Subcutaneous abdominal adipose tissue (tissue), 5 donors: ENCODE results near the gene ELL2.

Experiments
- H3K27ac ChIP-seq: one replicate; pipeline ENCODE4 v1.7.0; 2013; ENCODE audit warnings: low read depth, mild to moderate bottlenecking, inconsistent platforms, low read length, moderate library complexity
- H3K27me3 ChIP-seq, 5 donors: one replicate each; pipeline ENCODE4 v1.7.0; 2013; ENCODE audit warnings: low read length in 5 of 5, inconsistent platforms in 1 of 5; ENCODE audit not compliant: control insufficient read depth in 5 of 5, insufficient read depth in 4 of 5
- H3K36me3 ChIP-seq, 5 donors: one replicate each; pipeline ENCODE4 v1.7.0; 2013; ENCODE audit warnings: low read length in 5 of 5; ENCODE audit not compliant: control insufficient read depth in 5 of 5, insufficient read depth in 5 of 5
- H3K4me1 ChIP-seq, 5 donors: one replicate each; pipeline ENCODE4 v1.7.0; 2013; ENCODE audit warnings: low read length in 5 of 5, mild to moderate bottlenecking in 3 of 5, moderate library complexity in 1 of 5; ENCODE audit not compliant: control insufficient read depth in 5 of 5, insufficient read depth in 5 of 5
- H3K4me3 ChIP-seq, 5 donors: one replicate each; pipeline ENCODE4 v1.7.0; 2013; ENCODE audit warnings: low read length in 5 of 5, low read depth in 1 of 5
- H3K9ac ChIP-seq, 5 donors: one replicate each; pipeline ENCODE4 v1.7.0; 2013; ENCODE audit warnings: low read length in 5 of 5, mild to moderate bottlenecking in 4 of 5, moderate library complexity in 3 of 5
- H3K9me3 ChIP-seq, 5 donors: one replicate each; pipeline ENCODE4 v1.7.0; 2013; ENCODE audit warnings: low read length in 5 of 5; ENCODE audit not compliant: control insufficient read depth in 5 of 5
- donor health status: healthy.
- donor health status: healthy.
- donor health status: healthy.
- donor health status: healthy.
- donor health status: healthy.

ELL2 gene

GRCh38 chr5:95958310-95959014, 3.2 kb downstream of the ELL2 start:
- H3K4me3 ChIP-seq: peak overlapping the region in 4 of 5 donors; percentile 47 to 100 (median 92)
- peaks cover 5 to 63% (median 47%) of the 10 kb centered on the region in 5 donors for H3K4me1 ChIP-seq
- peak overlapping the region in 1 of 5 donors; percentile 98 for H3K9ac ChIP-seq

DNA sequence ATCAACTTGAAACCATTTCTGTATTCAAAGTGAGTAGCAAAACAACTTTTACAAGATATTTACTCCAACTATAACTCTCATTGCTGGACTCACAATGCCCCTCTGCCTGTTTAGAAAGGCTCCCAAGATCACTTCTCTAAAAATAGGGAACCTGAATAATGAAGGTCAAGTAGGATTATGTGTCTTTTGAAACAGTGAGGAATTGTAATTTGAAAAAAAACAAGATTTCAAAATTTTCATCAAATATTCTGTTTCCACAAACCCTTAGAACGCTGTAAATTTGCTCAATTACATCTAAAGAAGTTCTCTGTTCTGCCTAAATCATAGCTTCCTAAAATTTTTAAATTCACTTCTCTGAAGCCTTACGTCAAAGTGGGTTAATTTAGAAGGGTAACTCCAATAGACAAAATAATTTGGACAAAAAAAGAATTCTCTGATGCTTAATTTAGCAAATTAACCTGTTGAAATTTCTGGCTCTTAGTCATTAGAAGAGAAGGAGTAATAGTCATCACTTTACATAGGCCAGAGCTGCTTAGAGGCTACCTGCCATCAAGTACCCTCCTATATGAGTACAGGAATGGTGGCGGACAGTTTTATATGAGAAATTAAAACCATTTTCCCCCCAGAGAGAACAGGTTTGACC, 4.0 kb downstream of the ELL2 start:
- no peaks in the 10 kb centered on the region for H3K9me3 ChIP-seq
- no peaks in the 10 kb centered on the region for H3K36me3 ChIP-seq
- no peaks in the 10 kb centered on the region for H3K27me3 ChIP-seq
- peak overlapping the region in 3 of 5 donors; percentile 28 to 99 (median 47) for H3K4me3 ChIP-seq
- H3K4me1 ChIP-seq: peaks cover 5 to 70% (median 47%) of the 10 kb centered on the region in 5 donors
- H3K9ac ChIP-seq: no peak overlapping the region
- H3K27ac ChIP-seq: peak overlapping the region; percentile 93

More at GRCh38 chr5:95958310-95959014, 3.2 kb downstream of the ELL2 start:
- peak overlapping the region; percentile 93 for H3K27ac ChIP-seq
- no peaks in the 10 kb centered on the region for H3K9me3 ChIP-seq
- H3K27me3 ChIP-seq: no peaks in the 10 kb centered on the region
- no peaks in the 10 kb centered on the region for H3K36me3 ChIP-seq

DNA sequence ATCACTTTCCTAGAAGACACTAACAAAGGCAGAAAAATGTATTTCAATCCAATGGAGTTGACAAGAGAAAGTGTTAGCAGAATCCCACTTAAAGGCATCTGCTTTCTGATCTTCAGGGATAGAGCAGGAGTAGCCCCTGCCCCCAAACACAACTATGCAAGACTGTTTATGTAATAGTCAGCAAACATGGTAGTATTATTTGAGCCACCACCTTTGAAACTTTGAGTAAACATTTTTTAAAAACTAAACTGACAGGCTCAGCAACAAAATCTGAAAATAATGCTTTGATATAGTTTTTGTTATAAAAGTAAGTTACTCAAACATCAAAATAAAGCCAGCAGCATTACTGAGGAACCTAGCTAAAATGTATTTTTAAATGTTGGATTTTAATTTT, 4.8 kb downstream of the ELL2 start:
- H3K4me3 ChIP-seq: no peak overlapping the region
- peak overlapping the region; percentile 93 for H3K27ac ChIP-seq
- H3K27me3 ChIP-seq: no peaks in the 10 kb centered on the region
- H3K36me3 ChIP-seq: no peaks in the 10 kb centered on the region
- peak overlapping the region in 2 of 5 donors; percentile 17 to 24 for H3K9ac ChIP-seq
- peaks cover 5 to 66% (median 47%) of the 10 kb centered on the region in 5 donors for H3K4me1 ChIP-seq
- no peaks in the 10 kb centered on the region for H3K9me3 ChIP-seq

DNA sequence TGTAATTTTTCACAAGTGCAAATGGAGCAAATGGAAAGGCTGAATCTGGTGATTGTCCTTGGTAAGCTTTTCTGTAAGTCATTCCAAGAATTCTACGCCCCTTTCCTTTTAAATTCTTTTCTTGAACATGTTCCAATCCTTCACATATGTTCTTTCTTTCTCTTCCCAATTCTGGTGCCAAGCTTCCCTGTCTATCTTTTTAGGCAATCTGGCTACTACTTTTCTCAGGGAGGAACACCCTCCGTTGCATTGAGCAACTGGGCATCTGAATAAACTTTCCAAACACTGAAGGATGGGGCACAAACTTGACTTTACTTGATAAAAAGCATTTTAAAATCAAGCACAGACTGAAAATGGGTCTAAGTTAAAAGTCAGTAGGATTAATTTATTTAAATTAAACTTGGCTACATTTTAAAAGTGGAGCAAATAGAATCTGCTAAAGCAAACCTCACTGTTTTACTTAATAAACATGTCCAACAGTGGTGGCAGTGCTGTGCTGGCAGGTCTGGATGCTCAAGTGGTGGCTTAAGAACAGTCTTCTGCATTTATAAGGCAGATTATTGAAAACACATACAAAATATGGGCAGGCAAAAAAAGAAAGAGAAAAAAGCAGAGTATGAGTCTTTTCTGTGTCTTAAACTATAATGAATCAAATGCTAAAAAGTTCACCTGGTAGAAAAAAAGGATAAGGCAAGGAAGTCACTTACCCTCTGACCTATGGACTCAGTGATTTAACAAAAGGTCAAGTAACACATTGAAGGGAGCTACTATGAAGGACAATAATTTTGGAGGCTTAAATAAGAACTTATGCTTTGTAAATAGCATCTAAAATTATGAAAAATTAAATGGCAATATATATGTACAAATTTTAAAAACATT, 5.4 kb downstream of the ELL2 start:
- Histone ChIP-seq H3K36me3 (no peaks in the 10 kb centered on the region), H3K27ac (peak overlapping the region; percentile 93), H3K4me1 (peaks cover 5 to 66% (median 47%) of the 10 kb centered on the region in 5 donors), H3K27me3 (no peaks in the 10 kb centered on the region), H3K9me3 (no peaks in the 10 kb centered on the region), H3K4me3 (peak overlapping the region in 1 of 5 donors; percentile 6), H3K9ac (peak overlapping the region in 1 of 5 donors; percentile 51)

DNA sequence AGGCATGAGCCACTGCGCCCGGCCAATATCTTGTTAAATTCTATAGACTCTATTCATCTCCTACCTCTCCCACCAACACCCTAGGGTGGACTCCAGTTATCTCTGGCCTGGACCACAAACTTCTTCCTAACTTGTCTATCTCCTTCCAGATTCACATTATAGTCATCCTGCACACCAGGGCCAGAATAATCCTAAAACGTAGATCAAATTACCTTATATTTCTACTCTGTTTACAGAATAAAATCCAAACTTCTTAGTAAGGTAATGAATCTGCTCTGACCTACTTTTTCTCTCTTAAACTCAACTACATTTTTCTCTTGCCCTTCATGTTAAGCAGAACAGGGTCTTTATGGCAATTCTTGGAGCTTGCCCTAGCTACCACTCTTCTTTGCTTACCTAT, 6.9 kb downstream of the ELL2 start:
- Histone ChIP-seq H3K4me1 (peaks cover 0 to 62% (median 38%) of the 10 kb centered on the region in 5 donors), H3K27me3 (no peaks in the 10 kb centered on the region), H3K36me3 (no peaks in the 10 kb centered on the region), H3K27ac (no peak overlapping the region), H3K4me3 (no peak overlapping the region), H3K9me3 (no peaks in the 10 kb centered on the region), H3K9ac (no peak overlapping the region)

- Histone ChIP-seq H3K27me3 (no peaks in the 10 kb centered on the region), H3K9me3 (no peaks in the 10 kb centered on the region), H3K4me1 (peaks cover 0 to 55% (median 24%) of the 10 kb centered on the region in 5 donors), H3K9ac (no peak overlapping the region), H3K4me3 (no peak overlapping the region), H3K27ac (peak overlapping the region; percentile 5), H3K36me3 (no peaks in the 10 kb centered on the region)
Measured at GRCh38 chr5:95953021-95953702, 8.5 kb downstream of the ELL2 start.

GRCh38 chr5:95951916-95952315, 9.7 kb downstream of the ELL2 start:
- Histone ChIP-seq H3K9ac (no peak overlapping the region), H3K4me3 (no peak overlapping the region), H3K9me3 (no peaks in the 10 kb centered on the region), H3K36me3 (no peaks in the 10 kb centered on the region), H3K27ac (no peak overlapping the region), H3K4me1 (peaks cover 0 to 45% (median 17%) of the 10 kb centered on the region in 5 donors), H3K27me3 (no peaks in the 10 kb centered on the region)

DNA sequence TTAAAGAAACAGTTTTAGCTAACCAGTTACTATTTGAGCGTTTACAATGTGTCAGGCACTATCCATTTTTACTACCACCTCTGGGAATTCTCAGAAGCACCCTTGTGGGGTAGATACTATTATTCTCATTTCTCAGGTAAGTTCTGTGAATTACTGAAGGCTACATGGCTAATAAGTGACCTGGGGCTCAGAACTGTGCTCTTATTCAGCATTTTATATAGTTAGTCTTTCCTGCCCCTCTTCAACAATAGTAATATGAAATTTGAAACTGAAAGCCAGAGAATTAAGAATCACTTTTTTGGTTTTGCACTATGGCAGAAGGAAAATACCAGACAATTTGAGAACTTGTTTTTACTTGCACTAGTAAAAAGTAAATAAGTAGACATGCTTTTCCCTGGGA, 11.8 kb downstream of the ELL2 start:
- Histone ChIP-seq H3K9ac (no peak overlapping the region), H3K27me3 (no peaks in the 10 kb centered on the region), H3K9me3 (no peaks in the 10 kb centered on the region), H3K36me3 (no peaks in the 10 kb centered on the region), H3K27ac (peak overlapping the region; percentile 7), H3K4me3 (no peak overlapping the region), H3K4me1 (peaks cover 0 to 24% (median 3%) of the 10 kb centered on the region in 5 donors)

DNA sequence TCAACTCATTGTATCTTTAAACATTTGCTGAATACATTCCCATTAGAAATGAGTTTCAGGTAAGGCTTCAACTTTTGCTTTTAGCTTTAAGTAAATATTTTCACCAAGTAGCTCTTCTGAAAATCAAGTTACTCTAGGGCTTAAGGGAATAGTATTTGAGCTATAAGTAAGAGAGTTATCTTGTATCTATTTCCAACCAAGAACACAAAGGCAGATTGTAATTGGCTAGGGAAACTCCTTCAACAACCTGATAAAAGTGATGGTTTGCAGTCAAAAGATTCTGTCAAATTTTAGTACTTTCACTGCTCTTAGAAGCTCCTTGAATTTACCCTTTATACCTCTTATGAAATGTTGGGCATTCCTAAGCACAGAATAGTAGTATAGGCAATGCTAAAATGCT, 13.0 kb downstream of the ELL2 start:
- Histone ChIP-seq H3K27ac (no peak overlapping the region), H3K4me1 (peaks cover 0 to 22% (median 3%) of the 10 kb centered on the region in 5 donors), H3K9ac (no peak overlapping the region), H3K9me3 (no peaks in the 10 kb centered on the region), H3K36me3 (no peaks in the 10 kb centered on the region), H3K27me3 (no peaks in the 10 kb centered on the region), H3K4me3 (no peak overlapping the region)
